K562 (cell line): ENCODE results near the gene TUBA1B. TPM values are rescaled to one million over a fixed set of nuclear protein-coding genes. Genes with fewer than 3 reads are reported as not detected.

Source experiments
- CLOCK ChIP-seq: fragments of 250-450 bp; sonication (Bioruptor Pico); IDR thresholded peaks from 2 replicates; pipeline ENCODE4 v1.4.0; 2020; ENCODE audit warnings: mild to moderate bottlenecking, moderate library complexity, borderline replicate concordance
- CTBP1 ChIP-seq: fragments of 450-650 bp; IDR thresholded peaks from 2 replicates; pipeline ENCODE4 v1.6.1; 2016; ENCODE audit warnings: borderline replicate concordance
- E2F4 ChIP-seq: sonication (generic); formaldehyde crosslinking; IDR thresholded peaks from 2 replicates; pipeline ENCODE4 v1.8.0; 2022; ENCODE audit warnings: mild to moderate bottlenecking, low read depth, missing genetic modification reagents
- ERF ChIP-seq: fragments of 450-650 bp; formaldehyde crosslinking; IDR thresholded peaks from 2 replicates; pipeline ENCODE4 v1.4.0; 2020; ENCODE audit warnings: mild to moderate bottlenecking, mixed read lengths
- FOXJ2 ChIP-seq: fragments of 200-800 bp; sonication (Bioruptor generic); IDR thresholded peaks from 2 replicates; pipeline ENCODE4 v1.6.1; 2016; ENCODE audit warnings: missing genetic modification characterization, missing compliant biosample characterization
- GATAD2B ChIP-seq: fragments of 450-650 bp; IDR thresholded peaks from 2 replicates; pipeline ENCODE4 v1.6.1; 2017; ENCODE audit warnings: mild to moderate bottlenecking, borderline replicate concordance
- MYNN ChIP-seq, 2 experiments: sonication (generic); formaldehyde crosslinking in 1 of 2; IDR thresholded peaks; 2 replicates each; pipeline versions ENCODE4 v1.5.0 to v1.6.1; 2016 to 2020; ENCODE audit warnings: antibody characterized with exemption in 1 of 2, missing genetic modification reagents in 1 of 2
- NELFE ChIP-seq: IDR thresholded peaks from 2 replicates; pipeline ENCODE4 v1.6.1; 2011; ENCODE audit warnings: mild to moderate bottlenecking; ENCODE audit not compliant: insufficient read depth, insufficient read length
- PHF20 ChIP-seq: fragments of 450-650 bp; IDR thresholded peaks from 2 replicates; pipeline ENCODE4 v1.6.1; 2018; ENCODE audit not compliant: partially characterized antibody
- POLR3G ChIP-seq: IDR thresholded peaks from 2 replicates; pipeline ENCODE4 v1.6.1; 2011; ENCODE audit not compliant: insufficient read length, insufficient replicate concordance; ENCODE audit errors: extremely low read depth
- SAFB ChIP-seq: fragments of 200-400 bp; formaldehyde crosslinking; IDR thresholded peaks from 2 replicates; pipeline ENCODE4 v1.6.1; 2017; ENCODE audit warnings: low read depth, low read length, borderline replicate concordance
- ZBTB49 ChIP-seq: sonication (generic); formaldehyde crosslinking; IDR thresholded peaks from 2 replicates; pipeline ENCODE4 v1.8.0; 2022; ENCODE audit warnings: missing genetic modification reagents, mild to moderate bottlenecking, borderline replicate concordance
- ZHX1 ChIP-seq: fragments of 150-350 bp; conservative IDR thresholded peaks from 2 replicates; pipeline ENCODE4 v1.6.1; 2014; ENCODE audit warnings: low read length
- ZNF140 ChIP-seq: fragments of 250-450 bp; sonication (Bioruptor Pico); IDR thresholded peaks from 2 replicates; pipeline ENCODE4 v1.8.0; 2021; ENCODE audit warnings: moderate library complexity, mild to moderate bottlenecking, inconsistent platforms
- ZNF583 ChIP-seq: fragments of 250-450 bp; sonication (Bioruptor Pico); IDR thresholded peaks from 2 replicates; pipeline ENCODE4 v1.4.0; 2020
- ZSCAN29 ChIP-seq: fragments of 450-650 bp; IDR thresholded peaks from 2 replicates; pipeline ENCODE4 v1.6.1; 2017
- polyA plus RNA-seq, 8 experiments: library from polyadenylated mRNA; depleted of rRNA in 4 of 8; stranded (reverse) in 5 of 8; unstranded in 3 of 8; fragments of >200 nt; fragmentation: Nextera tagmentation in 2 of 8; fragmentation: Illumina TruSeq in 1 of 8; extraction: Ambion mirVana in 2 of 8; extraction: Trizol in 1 of 8; gene quantifications; 2 replicates each; pipeline versions ENCODE4 v1.2.1 to v1.2.3, GENCODE V29; 2011 to 2014; ENCODE audit warnings: inconsistent platforms in 1 of 8, missing spikeins in 1 of 8
- total RNA-seq, 7 experiments: library from RNA; depleted of rRNA in 6 of 7; stranded (reverse); fragments of >200 nt in 6 of 7; fragmentation: Illumina TruSeq in 2 of 7; extraction: Trizol in 2 of 7; gene quantifications; 2 replicates each; pipeline versions ENCODE4 v1.2.1 to v1.2.3, GENCODE V29; 2011 to 2021; ENCODE audit warnings: low replicate concordance in 1 of 7

The TUBA1B gene
- total and polyA plus RNA-seq, 9 of the 15 experiments (the other 6 are each of a cell fraction or from before 2014, with no cell fraction given) = 2,189 to 4,624 (median 2,628) TPM

- TF ChIP-seq GATAD2B (no peak; the same call in 1 of the 2 replicates), MYNN (IDR thresholded peaks at IDR 0.05) (peak; percentile 86), MYNN (CRISPR knock-in tag; IDR thresholded peaks at IDR 0.05) (no peak), ZNF583 (no peak), ZSCAN29 (0 out of 2 replicates have a peak, but pooled peaks have one; percentile 40), ZBTB49 (CRISPR knock-in tag) (no peak), ERF (no peak; the same call in 1 of the 2 replicates), PHF20 (no peak), ZNF140 (no peak), POLR3G (no peak), ZHX1 (no peak), SAFB (no peak), CLOCK (CRISPR knock-in tag) (no peak), NELFE (no peak), FOXJ2 (tag) (no peak), E2F4 (no peak), CTBP1 (no peak)
Observed at GRCh38 chr12:49126852-49127763, 4.1 kb downstream of the TUBA1B start (continued).
